Left hindlimb (tissue), 1 donor: Measurements from ENCODE around the gene TLX1.
A peak's percentile ranks its signal among the peaks of the same experiment; 100 is the strongest.

Source experiments
- DNase-seq: peaks from one replicate; pipeline ENCODE4 v3.0.0-alpha.2; 2018

Gene TLX1

GRCh38 chr10:101130984-101131961, at the start of gene TLX1:
TLX1 (plus strand) TSS chr10:101131300; CDS start chr10:101131542, 242 bp downstream.
- DNase-seq = no peak

- no peak for DNase-seq
Observed at GRCh38 chr10:101085846-101086245, 45.3 kb upstream of the TLX1 start.

GRCh38 chr10:101087376-101087775, 43.7 kb upstream of the TLX1 start:
- DNase-seq = no peak

- DNase-seq = no peak
Observed at GRCh38 chr10:101087965-101088364, 43.1 kb upstream of the TLX1 start.

- no peak for DNase-seq
Observed at GRCh38 chr10:101089520-101090299, 41.4 kb upstream of the TLX1 start.

- no peak for DNase-seq
Observed at GRCh38 chr10:101090597-101090996, 40.5 kb upstream of the TLX1 start.

GRCh38 chr10:101091546-101092290, 39.4 kb upstream of the TLX1 start:
- DNase-seq = no peak

GRCh38 chr10:101092881-101093354, 38.2 kb upstream of the TLX1 start:
- DNase-seq = no peak

- DNase-seq = no peak
Observed at GRCh38 chr10:101094121-101094879, 36.8 kb upstream of the TLX1 start.

GRCh38 chr10:101095004-101095403, 36.1 kb upstream of the TLX1 start:
- DNase-seq = no peak

GRCh38 chr10:101095550-101096213, 35.4 kb upstream of the TLX1 start:
- peak; percentile 51 for DNase-seq

GRCh38 chr10:101096378-101096777, 34.7 kb upstream of the TLX1 start:
- no peak for DNase-seq

- no peak for DNase-seq
Observed at GRCh38 chr10:101097881-101098280, 33.2 kb upstream of the TLX1 start.

GRCh38 chr10:101099901-101100300, 31.2 kb upstream of the TLX1 start:
- no peak for DNase-seq

GRCh38 chr10:101101372-101101881, 29.7 kb upstream of the TLX1 start:
- no peak for DNase-seq

- no peak for DNase-seq
Observed at GRCh38 chr10:101103430-101103829, 27.7 kb upstream of the TLX1 start.

- no peak for DNase-seq
Observed at GRCh38 chr10:101106351-101106750, 24.7 kb upstream of the TLX1 start.

- DNase-seq = no peak
Observed at GRCh38 chr10:101107771-101108170, 23.3 kb upstream of the TLX1 start.

GRCh38 chr10:101110856-101111523, 20.1 kb upstream of the TLX1 start:
- no peak for DNase-seq

- DNase-seq = no peak
Observed at GRCh38 chr10:101111547-101111946, 19.6 kb upstream of the TLX1 start.
